NOMO-1 treated with dmso at 0.1 percent for 144 hours (cell line): ENCODE results near the gene RNF44.

ENCODE experiments used
- DNase-seq: peaks from one replicate; lab custom pipeline; 2025; ENCODE audit not compliant: unreplicated experiment; lab: John Stamatoyannopoulos, UW

The RNF44 gene

DNA sequence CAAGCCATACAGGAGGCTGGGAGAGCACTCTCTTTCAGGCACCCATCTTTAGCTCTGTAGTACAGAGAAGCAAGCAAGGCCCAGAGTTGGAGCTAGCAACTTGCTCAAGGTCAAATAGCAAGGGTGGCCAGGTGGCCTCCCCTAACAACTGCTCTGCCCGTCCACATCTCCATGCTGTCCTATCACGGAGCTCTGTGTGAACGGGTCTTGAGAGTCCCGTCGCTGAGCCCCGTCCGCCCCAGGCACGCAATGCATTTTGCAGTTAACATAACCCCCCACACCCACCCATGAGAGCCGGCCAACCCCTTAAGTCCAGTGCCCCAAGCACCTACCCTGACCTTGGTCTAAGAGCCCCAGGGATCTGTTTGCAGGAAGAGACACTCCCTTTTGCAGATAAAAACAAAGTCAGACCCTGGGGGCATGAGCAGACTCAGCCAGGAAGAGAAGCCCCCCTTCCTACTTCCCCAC lies 1.5 kb downstream of the RNF44 start:
- DNase-seq: no peak

DNA sequence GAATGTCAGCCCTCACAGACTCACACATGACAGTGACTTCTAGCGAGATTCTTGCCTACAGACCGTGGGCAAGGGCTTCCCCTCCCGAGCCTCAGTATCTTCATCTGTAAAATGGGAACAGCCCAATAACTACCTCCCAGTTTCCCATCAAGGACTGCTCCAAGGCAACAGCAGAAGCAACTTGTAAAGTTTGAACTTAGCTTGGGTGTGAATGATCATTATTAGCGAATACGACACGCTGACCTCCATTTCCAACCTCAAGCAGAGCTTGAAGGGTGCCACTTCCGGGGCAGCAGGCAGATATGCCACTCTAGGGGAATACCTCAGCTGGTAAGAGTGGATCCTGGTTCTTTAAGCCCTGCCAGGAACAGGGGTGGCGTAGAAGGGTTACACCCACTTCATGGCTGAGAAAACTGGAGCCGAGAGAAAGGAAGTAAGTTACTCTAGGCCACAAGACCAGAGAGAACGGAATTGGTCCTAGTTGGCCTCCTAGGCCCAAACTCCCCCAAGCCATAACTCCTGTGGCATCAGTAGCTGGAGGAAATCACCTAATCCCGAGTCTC lies 2.0 kb downstream of the RNF44 start:
- peak; percentile 72 for DNase-seq

DNA sequence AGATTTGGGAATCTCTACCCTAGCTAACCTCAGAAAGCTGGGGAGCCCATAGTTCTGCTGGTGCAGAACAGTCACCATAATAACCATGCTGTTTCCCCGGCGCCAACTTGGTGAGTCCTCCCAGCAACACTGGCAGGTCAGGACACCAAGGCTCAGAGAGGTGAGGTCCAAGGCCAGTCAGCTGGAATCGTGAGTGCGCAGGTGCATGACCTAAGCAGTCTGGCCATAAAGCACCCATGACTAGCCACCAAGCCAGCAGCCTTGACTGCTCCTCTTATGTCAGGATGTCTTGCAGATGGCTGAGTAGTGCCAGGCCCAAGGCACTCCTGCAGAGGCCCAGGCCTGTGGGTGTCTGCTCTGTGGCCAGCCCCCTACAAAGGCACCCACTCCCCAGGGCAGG lies 2.6 kb downstream of the RNF44 start:
- DNase-seq: no peak

GRCh38 chr5:176533894-176534611 lies 3.1 kb downstream of the RNF44 start:
- peak; percentile 47 for DNase-seq

GRCh38 chr5:176533390-176533789 lies 3.8 kb downstream of the RNF44 start:
- DNase-seq: peak; percentile 67

- DNase-seq: no peak
Observed at GRCh38 chr5:176532795-176533194, 4.4 kb downstream of the RNF44 start.

DNA sequence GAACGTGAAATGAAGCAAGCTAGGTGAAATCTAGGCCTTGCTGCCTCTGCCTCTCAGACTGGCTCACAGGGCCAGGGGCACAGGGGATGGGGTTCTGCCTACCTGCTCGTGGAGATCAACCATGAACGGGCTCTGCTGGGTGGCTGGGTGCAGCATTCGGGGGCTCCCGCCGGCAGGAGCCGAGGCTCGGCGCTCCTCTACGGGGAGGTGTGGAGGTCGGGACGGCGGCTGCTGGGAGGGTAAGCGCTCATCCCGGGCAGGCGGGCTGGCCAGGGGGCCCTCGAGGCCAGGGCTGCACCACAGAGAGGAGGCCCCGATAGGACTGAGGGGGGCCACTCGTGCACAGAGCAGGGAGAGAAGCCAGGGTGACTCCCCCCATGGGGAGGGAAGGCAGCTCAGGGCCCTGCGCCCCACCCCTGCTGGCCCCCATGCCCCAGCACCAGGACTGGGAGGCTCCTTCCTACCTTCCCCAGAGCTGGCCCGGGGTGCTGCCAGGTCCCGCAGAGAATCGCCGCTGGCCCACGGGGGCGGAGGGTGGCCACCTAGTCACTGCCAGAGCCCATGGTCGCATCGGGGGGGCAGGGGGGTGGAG lies 5.2 kb downstream of the RNF44 start:
- DNase-seq: no peak

DNA sequence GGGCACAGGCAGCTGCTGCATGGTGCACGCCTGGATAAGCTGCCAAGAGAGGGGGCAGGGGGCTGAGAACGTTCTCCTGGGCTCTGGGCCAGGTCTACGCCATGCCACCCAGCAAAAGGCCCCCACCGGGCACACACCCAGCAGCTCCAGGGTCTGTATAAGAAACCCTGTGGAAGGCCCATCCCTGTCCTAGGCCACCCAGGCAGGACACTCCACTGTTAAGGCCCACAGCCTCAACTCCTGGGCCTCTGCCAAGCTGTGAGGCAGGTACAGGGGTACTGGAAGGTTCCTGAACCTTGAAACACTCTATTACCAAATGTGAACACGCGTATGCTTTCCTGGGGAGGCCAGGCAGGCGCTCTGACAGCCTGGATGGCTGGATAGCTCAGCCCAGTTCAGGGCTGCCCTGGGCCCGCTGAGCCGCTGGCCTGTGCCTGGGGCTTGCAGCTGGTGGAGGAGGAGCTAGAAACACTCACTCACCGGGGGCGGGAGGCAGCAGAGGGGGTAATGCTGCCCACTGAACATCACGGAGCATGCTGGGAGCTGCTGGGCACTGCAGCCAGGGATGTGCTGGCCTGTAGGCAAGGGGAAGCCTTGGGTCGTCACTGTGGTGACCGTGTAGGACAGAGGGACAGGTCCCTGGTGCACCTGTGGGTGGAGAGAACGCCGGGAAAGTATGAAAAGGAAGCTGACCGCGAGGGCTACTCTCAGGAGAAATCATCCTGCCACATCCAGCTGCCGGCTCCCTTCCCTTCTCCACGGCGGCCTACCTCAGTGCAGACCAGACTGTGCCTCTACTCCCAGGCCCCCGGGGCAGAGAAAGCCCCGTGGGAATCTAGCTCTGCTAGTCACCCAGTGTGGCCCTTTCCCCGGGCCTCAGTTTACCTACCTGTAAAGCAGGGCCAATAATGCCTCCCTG lies 6.0 kb downstream of the RNF44 start:
- no peak for DNase-seq

GRCh38 chr5:176530393-176530982 lies 6.7 kb downstream of the RNF44 start:
- no peak for DNase-seq

DNA sequence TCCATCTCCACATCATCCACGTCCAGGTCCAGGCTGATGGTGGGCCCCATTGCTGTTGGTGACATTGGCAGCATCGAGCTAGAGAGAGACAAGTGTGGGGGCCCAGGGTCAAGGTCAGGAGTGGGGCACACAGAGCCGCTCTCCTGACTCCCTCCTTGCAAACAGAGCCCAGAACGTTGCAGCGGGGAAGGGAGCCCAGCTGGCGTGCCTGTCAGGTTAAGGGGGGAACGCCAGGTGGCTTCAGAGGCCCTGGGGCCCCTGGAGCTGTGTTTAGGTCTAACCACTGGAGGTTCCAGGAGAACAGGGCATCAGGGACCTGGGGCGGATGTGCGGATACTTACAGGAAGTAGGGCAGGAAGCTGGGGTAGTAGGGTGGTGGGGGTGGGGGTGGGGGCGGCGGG lies 7.5 kb downstream of the RNF44 start:
- DNase-seq: no peak

DNA sequence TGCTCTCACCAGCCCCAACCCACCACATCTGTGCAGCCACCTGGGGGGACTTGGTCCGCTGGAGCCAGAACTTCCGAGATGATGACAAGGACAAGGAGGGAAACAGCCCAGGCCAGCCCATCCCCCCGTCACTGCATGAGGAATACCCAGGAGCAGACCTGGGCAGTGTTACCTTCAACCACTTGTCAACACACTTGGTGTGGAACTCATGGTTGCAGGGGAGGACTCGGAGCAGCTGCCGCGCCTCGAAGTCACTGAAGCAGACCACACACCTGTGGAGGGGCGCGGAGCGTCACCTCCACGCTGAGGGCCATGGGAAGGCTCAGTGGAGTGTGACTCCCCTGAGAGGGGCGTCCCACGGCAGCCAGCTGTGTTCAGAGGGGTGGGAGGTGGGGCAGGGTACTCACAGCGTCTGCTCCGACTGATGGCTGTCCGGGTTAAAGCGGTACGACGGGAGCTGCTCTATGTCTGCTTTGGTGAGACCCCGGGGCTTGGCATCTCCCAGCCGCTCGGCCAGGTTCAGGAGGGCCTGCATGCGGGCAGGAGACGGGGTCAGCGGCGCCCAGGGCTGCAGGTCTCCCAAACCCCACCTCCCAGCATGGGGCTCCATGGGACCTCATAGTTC lies 8.0 kb downstream of the RNF44 start:
- DNase-seq: no peak

DNA sequence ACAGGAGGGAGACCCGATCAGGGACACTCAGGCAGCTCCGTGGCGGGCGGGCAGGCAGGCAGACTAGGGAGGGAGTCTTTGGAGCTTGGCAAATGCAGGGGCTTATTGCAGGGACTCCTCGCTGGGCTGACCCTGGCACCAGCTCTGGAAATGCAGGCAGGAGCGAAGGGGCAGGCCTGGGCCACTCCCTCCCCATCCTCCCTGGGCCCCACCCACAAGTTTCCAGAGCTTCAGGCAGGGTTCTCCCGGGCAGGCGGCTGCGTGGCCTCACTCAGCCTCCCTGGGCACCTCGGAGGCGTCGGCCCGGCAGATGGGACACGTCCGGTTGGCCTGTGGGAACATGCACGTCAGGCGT lies 8.5 kb downstream of the RNF44 start:
- no peak for DNase-seq

DNA sequence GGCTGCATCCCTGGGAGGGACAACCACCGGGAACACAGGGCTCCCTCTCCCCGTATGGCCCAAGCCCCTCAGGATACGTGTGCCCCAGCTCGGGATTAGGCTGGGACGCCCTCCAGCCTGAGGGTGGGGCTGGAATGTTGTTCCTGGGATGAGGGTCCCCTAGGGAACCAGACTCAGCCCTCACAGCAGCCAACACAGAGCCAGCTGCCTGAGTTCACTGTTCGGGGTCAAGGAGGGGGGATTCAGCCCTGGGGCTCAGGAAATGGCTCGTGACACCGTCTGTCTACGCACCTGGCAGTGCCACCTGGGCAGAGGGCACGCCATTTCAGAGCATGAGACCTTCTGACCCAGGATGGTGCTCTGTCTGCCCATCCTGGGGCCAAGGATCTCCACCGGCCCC lies 8.9 kb downstream of the RNF44 start:
- DNase-seq: no peak

GRCh38 chr5:176527246-176528222 lies 9.7 kb downstream of the RNF44 start:
- DNase-seq: no peak

GRCh38 chr5:176526462-176526861 lies 10.7 kb downstream of the RNF44 start:
- DNase-seq: no peak

DNA sequence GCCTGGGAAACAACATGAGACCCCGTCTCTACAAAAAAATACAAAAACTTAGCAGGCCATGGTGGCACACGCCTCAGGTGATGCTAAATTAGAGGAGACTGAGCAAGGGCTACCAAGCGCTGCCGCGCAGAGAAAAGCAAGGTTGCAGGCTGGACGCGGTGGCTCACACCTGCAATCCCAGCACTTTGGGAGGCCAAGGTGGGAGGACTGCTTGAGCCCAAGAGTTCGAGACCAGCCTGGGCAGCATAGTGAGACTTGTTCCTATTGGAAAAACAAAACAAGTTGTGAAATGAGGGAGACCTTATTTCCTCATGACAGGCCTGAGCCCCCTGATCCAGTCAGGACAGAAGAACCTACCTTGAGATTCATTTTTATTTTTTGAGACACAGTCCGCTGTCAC lies 11.5 kb downstream of the RNF44 start:
- no peak for DNase-seq

GRCh38 chr5:176524987-176525386 lies 12.2 kb downstream of the RNF44 start:
- no peak for DNase-seq

GRCh38 chr5:176524138-176524537 lies 13.1 kb downstream of the RNF44 start:
- no peak for DNase-seq

DNA sequence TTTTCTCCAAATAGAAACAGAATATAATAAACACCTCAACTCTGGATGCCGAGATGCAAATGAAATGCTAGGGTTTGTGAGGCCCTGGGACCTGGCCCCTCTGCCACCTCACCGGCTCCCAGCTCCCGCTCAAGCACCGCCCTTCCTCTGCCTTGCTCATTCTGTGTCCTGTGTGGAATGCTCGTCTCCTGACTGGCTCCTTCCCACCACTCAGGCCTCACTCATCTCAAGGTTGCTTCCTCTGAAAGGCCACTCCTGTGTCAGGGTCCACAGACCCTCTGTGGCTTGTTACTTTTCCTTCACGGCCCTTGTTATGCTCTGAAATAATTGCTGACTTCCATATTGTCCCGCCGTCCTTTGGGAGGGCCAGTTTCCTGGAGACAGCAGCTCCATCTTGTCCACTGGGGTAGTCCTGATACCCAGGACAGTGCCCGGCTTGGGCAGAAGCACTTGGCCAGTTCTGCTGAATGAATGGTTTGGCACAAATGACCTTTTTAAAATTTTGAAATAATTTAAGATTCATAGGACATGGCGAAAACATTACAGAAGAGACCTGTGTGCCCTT lies 15.4 kb downstream of the RNF44 start:
- no peak for DNase-seq
